HL-60 (cell line): ENCODE data around the gene DCLK2.

ENCODE experiments used
- DNase-seq, 2 experiments: peaks; one replicate each; pipeline ENCODE4 v3.0.0-alpha.2; 2010 to 2020; ENCODE audit warnings: low read depth in 1 of 2, low spot score in 1 of 2
- H3K27ac ChIP-seq: fragments of 250-450 bp; sonication (Bioruptor Pico); replicated peaks from 2 replicates; pipeline ENCODE4 v1.5.1; 2020; ENCODE audit warnings: mild to moderate bottlenecking, moderate library complexity
- H3K27me3 ChIP-seq: fragments of 250-450 bp; sonication (Bioruptor Pico); 2 replicates; pipeline ENCODE4 v1.5.1; 2021; ENCODE audit warnings: mild to moderate bottlenecking, moderate library complexity; ENCODE audit not compliant: insufficient read depth, poor library complexity, severe bottlenecking
- H3K4me3 ChIP-seq: replicated peaks from 2 replicates; pipeline ENCODE4 v1.5.1; 2011; ENCODE audit warnings: mild to moderate bottlenecking, control low read depth, low read length; ENCODE audit not compliant: insufficient read depth
- CTCF ChIP-seq: IDR thresholded peaks from one replicate; pipeline ENCODE4 v1.5.1; 2011; ENCODE audit warnings: low read length, control low read depth, inconsistent platforms; ENCODE audit not compliant: insufficient read depth
- GABPA ChIP-seq: IDR thresholded peaks from 2 replicates; pipeline ENCODE4 v1.6.1; 2012; ENCODE audit warnings: low read depth
- POLR2AphosphoS5 ChIP-seq: IDR thresholded peaks from 2 replicates; pipeline ENCODE4 v1.6.1; 2012; ENCODE audit warnings: low read depth
- SPI1 ChIP-seq: IDR thresholded peaks from 2 replicates; pipeline ENCODE4 v1.6.1; 2012; ENCODE audit warnings: low read depth, mild to moderate bottlenecking, borderline replicate concordance
- long read RNA-seq: library from polyadenylated mRNA; unstranded; transcript quantifications from one replicate; pipeline ENCODE4 v2.0.0, GENCODE V29; 2020
- TF ChIP-seq, protein P1 (sequence below): IDR thresholded peaks from 2 replicates; pipeline ENCODE4 v1.6.1; 2012; ENCODE audit warnings: low read depth; ENCODE audit not compliant: insufficient replicate concordance

DCLK2 gene
- long read RNA-seq = 0 reads

- TF ChIP-seq CTCF (no peak), POLR2AphosphoS5 (no peak), GABPA (no peak), SPI1 (no peak)
- TF ChIP-seq, protein P1, sequence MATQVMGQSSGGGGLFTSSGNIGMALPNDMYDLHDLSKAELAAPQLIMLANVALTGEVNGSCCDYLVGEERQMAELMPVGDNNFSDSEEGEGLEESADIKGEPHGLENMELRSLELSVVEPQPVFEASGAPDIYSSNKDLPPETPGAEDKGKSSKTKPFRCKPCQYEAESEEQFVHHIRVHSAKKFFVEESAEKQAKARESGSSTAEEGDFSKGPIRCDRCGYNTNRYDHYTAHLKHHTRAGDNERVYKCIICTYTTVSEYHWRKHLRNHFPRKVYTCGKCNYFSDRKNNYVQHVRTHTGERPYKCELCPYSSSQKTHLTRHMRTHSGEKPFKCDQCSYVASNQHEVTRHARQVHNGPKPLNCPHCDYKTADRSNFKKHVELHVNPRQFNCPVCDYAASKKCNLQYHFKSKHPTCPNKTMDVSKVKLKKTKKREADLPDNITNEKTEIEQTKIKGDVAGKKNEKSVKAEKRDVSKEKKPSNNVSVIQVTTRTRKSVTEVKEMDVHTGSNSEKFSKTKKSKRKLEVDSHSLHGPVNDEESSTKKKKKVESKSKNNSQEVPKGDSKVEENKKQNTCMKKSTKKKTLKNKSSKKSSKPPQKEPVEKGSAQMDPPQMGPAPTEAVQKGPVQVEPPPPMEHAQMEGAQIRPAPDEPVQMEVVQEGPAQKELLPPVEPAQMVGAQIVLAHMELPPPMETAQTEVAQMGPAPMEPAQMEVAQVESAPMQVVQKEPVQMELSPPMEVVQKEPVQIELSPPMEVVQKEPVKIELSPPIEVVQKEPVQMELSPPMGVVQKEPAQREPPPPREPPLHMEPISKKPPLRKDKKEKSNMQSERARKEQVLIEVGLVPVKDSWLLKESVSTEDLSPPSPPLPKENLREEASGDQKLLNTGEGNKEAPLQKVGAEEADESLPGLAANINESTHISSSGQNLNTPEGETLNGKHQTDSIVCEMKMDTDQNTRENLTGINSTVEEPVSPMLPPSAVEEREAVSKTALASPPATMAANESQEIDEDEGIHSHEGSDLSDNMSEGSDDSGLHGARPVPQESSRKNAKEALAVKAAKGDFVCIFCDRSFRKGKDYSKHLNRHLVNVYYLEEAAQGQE = no peak
- H3K27me3 ChIP-seq = peaks cover 26% of the 10 kb centered on the region
- DNase-seq = peak in 1 of 2 experiments; percentile 8
- no peak within 1 kb of the TSS for H3K27ac ChIP-seq
- peak within 1 kb of the TSS; percentile 46 for H3K4me3 ChIP-seq
Observed at GRCh38 chr4:150078041-150078578, at the start of gene DCLK2. Gene DCLK2 (plus strand): TSS chr4:150078445. CDS start chr4:150079028, 583 bp downstream.

DNA sequence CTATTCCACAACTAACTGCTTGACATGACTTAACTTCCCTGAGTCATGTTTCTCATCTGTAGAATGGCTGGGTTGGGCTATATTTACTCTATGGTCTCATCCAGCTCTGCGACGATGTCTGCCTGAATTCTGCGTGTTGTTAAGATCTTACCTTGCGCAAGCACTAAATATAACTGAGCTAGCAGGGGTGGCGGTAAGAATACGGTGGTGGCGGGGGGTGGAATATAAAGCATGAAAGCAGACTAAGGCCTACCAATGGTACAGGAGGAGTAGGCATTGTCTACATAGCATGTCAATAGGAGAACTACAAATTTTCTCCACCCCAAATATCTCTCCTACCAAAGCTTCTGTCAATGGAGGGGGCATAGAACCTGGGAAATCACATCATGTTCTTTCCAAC lies 45.7 kb upstream of the DCLK2 start:
- TF ChIP-seq CTCF (no peak), SPI1 (no peak)
- TF ChIP-seq, protein P1 = no peak
- no peak for DNase-seq
- H3K4me3 ChIP-seq = no peak overlapping the region
- H3K27me3 ChIP-seq = no peaks in the 10 kb centered on the region
- H3K27ac ChIP-seq = no peak overlapping the region

- no peak for DNase-seq
Observed at GRCh38 chr4:150033081-150033480, 45.2 kb upstream of the DCLK2 start.

More at GRCh38 chr4:150033081-150033480, 45.2 kb upstream of the DCLK2 start:
- TF ChIP-seq SPI1 = no peak
- TF ChIP-seq GABPA = no peak
- no peak for TF ChIP-seq POLR2AphosphoS5
- no peak for TF ChIP-seq CTCF
- TF ChIP-seq, protein P1 = no peak
- H3K27ac ChIP-seq = no peak overlapping the region
- H3K4me3 ChIP-seq = no peak overlapping the region
- H3K27me3 ChIP-seq = no peaks in the 10 kb centered on the region
